GM21786 (cell line): ENCODE data around the gene WIPF3.
"Not testable (repeated sequence)": the region's sequence is repeated elsewhere in the genome, so short reads cannot be mapped to it uniquely, and the experiment has no call there.

Source experiments
- ATAC-seq: cut with Tn5 transposase; IDR thresholded peaks from one replicate; pipeline ENCODE4 v1.9.1; 2021; ENCODE audit not compliant: unreplicated experiment

WIPF3 gene

DNA sequence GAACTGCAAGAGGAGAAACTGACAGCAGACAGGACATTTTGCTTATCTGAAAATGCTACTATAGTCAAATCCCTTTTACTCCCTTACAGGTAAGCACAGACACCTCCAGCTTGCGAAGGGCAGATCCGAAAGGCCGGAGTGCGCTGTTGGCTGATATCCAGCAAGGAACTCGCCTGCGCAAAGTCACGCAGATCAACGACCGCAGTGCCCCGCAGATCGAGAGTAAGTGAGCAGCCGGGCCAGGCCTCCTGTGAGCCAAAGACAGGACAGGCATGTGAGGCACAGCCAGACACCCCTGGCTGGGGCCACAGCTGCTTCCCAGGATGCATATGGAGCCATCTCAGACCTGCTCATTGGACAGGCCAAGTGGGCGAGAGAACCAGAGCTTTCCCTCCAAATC lies 69.4 kb downstream of the WIPF3 start:
- no peak for ATAC-seq

DNA sequence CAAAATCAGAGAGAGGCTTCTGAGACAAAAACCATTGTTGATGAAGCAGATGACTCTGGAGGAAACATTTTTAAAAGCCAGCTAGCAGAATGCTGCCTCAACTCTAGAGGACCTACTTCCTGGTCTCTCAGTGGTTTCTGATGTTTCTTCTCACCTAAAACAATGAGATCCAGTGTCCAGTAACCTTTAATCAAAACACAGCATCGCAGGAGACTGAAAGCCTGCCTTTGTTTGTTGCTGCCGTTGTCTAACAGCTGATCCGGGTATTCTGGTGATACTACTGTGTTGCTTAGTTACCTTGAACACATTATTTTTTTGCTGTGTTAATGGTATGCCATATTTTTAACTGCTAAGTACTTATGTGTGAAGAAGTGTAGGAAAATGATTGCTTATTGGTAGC lies 70.9 kb downstream of the WIPF3 start:
- ATAC-seq: no peak

DNA sequence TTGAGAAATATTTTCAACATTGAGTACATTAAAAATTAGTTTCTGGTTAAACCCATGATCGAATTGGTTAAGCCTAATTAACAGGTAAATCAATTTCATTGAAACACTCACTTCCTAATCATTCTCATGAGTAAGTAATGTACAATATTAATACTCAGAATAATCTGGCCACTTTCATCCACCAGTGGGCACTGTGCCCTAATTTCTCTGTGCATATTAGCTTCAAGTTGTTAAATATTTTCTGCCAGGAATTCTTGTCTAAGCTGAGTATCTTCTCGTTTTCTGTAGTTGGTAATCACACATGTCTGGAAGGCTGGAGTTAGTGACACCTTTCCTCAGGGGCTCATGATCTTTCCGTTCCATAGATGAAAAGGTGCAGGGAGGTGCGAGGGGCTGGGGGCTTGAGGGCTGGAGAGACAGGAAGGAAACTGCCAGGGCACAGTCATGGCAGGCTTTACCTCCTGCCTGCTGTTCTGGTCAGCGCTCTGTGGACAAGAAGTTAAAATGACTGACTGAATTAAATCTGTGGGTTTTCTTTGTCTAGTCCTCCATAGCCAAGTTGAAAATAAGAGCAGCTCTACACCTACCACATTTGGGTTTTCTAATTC lies 71.9 kb downstream of the WIPF3 start:
- ATAC-seq: no peak

DNA sequence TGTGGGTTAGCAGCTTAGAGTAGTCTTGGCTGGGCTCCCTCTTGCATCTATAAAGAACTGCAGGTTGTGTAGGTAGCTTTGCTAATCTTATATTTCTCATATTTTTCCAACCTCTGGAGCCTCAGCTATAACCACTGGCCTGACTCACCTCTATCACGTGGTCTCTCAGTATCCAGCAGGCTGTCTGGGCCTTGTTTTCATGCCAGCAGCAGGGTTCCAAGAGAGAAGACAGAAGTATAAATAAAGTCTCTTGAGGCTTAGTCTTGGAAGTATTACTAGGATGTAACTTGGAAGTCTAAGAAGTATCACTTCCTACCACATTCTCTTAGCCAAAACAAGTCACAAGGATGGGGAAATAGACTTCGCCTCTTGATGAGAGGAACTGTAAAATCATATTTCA lies 73.3 kb downstream of the WIPF3 start:
- no peak for ATAC-seq

DNA sequence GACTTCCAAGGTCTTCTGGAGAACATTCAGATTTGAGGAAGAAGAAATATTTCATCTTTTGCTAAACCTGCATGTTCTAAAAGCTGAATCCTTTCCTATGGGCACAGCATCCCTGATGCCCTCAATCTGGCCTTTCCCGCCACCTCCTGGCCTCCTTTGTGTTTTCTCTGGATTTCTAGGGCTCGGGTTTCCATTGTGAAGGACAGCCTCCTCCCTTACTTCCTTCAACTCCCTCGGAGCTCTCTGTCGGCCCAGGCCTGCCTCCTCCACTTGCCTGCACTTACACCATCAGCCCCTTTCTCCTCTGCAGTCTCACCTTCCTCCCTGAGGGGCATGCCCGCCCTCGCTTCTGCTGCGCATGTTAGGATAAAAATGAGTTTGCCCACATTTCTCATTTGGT lies 75.4 kb downstream of the WIPF3 start:
- ATAC-seq: no peak

DNA sequence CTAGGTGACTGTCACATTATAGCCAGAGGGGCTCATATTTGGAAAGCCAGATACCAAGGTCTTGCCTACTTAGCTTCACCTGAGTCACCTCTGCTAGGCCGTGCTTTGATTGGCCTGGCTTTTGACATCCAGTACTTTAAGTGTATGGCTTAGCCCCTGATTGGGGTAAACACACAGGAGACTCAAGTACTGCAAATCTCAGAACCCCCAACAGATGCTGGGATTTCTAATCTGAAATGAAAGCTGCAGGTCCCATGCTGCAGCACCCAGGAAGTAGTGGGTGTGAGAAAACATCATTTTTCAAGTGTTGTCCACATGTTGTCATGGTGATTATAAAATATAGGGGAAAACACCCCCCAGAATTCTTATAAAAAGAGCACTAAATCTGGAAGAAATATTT lies 76.2 kb downstream of the WIPF3 start:
- no peak for ATAC-seq

DNA sequence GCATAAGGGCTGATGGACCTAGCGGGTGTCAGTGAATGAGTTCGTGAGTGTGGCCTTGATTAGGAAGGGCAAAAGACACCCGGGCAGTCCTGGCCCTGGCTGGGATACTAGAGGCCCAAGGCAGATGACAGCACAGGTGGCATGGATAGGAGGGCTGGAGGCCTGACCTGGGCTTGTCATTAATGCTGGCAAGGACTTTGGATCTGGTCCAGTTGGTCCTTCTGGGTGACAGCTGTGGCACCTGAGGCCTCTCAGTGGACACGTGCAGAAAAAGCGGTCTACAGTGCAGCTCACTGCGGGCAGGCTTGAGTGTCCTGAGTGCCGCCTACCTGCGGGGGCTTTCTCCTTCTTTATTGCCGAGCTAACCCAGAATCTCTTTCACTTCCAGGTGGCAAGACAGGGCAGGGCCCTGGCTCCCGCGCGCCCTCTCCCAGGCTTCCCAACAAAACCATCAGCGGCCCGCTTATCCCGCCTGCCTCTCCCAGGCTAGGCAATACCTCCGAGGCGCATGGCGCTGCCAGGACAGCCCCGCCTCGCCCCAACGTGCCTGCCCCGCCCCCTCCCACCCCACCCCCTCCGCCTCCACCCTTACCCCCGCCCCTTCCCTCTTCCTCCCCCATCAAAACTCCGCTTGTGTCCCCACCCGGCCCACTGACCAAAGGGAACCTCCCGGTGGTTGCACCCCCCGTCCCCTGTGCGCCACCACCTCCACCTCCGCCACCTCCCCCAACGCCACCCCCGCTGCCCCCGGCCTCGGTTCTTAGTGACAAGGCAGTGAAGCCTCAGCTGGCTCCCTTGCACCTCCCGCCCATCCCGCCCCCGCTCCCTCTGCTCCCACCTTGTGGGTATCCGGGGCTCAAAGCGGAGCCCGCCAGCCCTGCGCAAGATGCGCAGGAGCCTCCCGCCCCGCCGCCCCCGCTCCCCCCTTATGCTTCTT lies 77.4 kb downstream of the WIPF3 start:
- ATAC-seq: no peak

DNA sequence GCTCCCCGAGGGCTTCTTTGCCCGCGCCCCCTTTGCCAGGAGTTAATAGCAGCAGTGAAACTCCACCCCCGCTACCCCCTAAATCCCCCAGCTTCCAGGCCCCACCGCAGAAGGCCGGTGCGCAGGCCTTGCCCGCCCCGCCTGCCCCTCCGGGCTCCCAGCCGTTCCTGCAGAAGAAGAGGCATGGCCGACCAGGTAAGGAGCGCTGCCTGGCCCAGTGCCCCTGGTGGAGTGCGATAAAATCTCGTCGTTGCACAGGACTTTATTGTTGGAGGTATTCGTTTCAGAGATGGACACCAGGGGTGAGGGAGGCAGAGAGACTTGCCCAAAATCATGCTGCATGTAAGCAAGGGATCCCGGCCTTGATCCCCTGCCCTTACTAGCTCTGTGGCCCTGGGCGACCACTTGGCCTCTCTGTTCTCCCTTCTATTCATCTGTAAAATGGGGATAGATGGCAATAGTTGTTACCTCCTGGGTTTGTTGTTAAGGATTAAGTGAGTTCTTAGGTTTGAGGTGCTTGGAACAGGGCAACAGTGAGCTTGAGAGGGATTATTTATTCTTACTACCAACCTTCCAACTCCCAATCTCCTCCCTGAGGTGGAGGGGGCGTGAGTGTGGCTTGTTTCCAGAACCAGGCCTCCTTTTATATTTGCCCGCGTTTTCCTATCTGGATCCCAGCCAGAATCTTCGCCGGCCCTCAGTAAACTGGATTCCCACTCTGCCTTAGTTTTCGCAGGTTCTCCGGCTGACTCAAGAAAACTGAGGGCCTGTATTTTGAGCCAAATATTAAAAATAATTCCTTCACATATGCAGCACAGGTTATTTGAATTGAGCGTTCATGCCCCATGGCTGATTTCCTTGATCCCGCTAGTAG lies 78.3 kb downstream of the WIPF3 start:
- ATAC-seq: no peak

DNA sequence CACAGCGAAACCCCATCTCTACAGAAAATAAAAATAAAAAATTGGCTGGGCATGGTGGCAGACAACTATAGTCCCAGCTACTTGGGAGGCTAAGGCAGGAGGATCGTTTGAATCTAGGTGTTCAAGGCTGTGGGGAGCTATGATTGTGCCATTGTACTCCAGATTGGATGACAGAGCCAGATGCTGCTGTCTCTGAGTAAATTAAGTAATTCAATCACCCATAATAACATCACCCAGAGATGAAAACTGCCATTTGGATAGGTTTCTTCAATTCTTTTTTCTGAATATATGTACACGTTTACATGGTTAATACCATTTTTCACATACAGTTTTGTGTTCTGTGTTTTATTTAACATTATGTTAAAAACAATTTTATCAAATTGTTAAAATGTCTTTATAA lies 79.3 kb downstream of the WIPF3 start:
- no peak for ATAC-seq

DNA sequence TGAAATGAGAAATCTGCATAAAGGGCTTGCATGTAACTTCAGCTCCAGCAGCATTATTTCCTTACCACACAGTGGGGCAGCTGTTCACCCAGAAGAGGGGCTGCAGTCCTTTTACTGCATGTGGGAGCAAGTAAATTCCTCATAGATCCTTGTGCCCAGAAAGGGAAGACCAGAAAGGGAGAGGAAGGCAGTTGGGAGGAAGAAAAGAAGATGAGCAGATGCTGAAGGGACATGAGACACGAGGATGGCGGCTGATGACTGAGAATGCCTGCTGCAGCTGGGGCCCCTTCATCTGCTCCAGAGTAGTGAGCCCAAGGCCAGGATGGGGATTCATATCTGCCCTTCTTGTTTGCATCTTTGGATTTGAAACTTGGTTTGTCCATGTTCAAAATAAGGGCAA lies 80.5 kb downstream of the WIPF3 start:
- no peak for ATAC-seq

DNA sequence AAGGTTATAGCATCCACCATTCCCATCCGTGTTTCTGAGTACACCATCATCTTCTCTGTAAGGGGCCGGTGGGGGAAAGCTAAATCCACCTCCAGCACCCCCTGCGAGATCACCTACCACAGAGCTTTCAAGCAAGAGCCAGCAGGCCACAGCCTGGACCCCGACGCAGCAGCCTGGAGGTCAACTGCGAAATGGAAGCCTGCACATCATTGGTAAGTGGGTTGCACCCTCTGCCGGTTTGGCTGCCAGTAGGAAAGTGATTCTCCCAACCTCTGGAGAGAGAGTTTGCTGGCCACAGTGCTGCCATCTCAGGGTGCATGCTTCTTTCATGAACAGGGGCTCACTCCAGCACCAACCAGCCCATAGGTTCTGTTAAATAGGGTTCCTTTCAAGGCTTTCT lies 81.7 kb downstream of the WIPF3 start:
- no peak for ATAC-seq

DNA sequence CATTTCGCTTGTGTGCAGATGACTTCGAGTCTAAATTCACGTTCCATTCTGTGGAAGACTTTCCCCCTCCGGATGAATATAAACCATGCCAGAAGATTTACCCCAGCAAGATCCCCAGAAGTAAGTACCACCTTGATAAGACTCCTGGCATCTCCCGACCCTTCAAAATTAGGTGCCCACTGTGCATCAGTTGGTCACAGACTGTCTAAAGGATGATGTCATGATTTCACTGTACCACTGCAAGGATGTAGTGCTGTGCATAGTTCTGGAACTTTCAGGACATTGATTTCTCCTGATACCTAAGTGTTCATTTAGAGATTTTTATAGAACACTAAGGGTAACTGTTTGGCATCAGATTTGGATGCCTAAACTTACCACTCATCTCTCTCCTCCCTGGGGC lies 83.0 kb downstream of the WIPF3 start:
- ATAC-seq: no peak

DNA sequence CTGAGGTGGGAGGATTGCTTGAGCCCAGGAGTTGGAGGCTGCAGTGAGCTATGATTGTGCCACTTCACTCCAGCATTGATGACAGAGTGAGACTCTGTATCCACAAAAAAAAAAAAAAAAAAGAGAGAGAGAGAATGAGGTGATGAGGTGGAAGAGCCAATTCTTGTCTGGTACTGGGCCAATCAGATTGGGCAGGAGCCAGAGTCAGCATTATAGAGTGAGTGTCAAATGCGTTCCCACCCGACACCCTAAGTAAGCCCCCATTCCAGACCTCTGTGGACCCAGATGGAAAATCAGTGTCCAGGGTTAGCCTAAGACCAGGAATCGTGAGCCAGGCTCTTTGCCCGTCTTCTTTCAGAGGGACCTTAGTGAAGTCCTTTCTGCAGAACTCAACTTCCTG lies 83.9 kb downstream of the WIPF3 start:
- ATAC-seq: no peak

DNA sequence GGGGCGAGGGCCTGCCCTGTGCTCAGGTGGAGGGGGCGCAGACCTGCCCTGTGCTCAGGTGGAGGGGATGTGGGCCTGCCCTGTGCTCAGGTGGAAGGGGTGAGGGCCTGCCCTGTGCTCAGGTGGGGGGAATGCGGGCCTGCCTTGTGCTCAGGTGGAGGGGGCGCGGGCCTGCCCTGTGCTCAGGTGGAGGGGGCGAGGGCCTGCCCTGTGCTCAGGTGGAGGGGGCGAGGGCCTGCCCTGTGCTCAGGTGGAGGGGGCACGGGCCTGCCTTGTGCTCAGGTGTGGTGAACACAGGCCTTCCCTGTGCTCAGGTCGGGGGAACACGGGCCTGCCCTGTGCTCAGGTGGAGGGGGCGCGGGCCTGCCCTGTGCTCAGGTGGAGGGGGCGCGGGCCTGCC lies 84.5 kb downstream of the WIPF3 start:
- ATAC-seq: not testable (repeated sequence)

DNA sequence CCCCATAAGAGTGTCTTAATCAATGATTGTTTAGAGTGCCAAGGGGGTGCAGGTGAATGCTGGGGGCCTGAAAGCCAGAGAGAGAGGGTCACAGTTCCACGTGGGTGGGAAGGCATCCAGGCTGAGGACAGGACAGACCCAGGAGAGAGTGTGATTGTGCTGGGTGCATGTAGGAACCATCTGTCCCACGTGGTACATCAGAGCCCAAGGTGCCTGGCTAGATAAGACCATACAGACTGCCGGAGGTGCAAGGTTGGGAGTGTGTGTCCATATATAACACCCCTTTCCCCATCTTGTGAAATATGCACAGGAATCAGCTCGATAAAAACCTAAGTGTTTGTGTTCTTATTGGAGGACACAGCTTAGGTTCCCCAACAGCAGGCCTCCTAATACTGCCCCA lies 85.5 kb downstream of the WIPF3 start:
- ATAC-seq: no peak

DNA sequence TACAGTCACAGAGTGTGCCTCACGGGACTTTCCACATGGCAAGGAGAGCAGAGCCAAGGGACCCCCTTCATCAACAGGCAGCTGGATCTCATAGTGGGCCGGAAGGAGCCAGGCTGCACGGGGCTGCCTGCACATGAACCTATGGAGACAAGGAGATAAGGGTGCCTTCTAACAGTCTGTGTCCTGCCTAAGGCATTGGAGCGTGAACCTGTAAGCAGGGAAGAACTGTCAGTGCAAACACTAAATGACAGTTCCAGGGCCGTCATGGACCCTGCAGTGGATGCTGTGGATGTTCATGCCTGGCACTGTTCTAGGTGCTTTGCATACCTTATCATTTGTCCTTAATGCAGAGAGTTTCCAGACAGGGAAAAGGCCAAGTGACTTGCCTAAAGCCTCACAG lies 85.9 kb downstream of the WIPF3 start:
- ATAC-seq: no peak

DNA sequence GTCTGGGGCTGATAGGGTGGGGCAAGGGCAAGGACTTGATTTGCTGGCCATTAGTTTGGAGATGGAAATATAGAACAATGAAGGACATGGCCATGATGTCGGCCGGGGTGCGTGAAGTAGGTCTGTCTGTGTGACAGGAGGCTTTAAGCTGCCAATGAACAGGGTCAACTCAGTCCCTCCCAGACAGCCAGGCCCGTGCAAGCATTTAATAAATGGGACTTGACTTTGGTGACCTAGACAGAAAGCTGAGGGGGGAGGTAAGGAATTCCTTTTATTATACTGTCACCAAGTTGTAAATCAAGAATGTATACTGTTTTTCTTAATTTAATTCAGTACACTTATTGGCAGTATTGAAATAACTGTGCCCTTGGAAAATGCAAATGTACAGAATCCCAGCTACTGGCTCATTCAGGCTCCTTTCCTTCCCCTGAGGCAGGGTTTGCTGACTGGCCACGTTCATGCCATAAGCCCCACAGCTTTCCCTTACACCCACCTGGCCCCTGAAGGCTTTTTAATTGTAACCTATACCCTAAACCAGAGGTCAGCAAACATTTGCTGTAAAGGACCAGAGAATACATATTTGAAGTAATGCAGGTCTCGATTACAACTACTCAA lies 87.2 kb downstream of the WIPF3 start:
- no peak for ATAC-seq

DNA sequence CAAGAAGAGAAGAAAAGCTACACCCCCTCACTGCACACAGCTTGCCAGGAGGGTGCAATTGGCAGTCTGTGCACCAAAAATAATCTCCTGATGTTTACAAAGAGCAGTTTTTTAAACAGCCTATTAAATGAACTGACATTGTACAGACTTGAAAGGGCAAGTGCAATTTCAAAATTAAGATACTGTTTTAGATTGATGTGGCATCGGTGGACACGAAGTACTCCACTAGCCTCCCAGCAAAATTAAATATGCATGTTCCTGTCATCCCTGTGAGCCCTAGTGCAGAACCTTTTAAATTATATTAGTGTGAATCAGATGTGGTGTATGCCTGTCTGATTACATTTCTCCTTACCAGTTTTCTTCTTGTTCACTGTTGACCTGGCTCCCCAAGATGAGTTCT lies 87.9 kb downstream of the WIPF3 start:
- ATAC-seq: no peak

DNA sequence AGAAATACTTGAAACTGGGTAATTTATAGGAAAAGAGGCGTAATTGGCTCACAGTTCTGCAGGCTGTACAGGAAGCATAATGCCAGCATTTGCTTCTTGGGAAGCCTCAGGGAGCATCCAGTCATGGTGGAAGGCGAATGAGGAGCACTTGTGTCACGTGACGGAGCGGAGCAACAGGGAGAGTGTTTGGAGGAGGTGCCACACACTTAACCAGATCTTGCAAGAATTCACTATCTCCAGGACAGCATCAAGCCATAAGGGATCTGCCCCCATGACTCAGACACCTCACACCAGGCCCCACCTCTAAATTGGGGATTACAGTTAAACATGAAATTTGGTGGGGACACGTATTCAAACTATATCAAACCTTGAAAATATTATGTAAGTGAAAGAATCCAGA lies 89.3 kb downstream of the WIPF3 start:
- no peak for ATAC-seq

DNA sequence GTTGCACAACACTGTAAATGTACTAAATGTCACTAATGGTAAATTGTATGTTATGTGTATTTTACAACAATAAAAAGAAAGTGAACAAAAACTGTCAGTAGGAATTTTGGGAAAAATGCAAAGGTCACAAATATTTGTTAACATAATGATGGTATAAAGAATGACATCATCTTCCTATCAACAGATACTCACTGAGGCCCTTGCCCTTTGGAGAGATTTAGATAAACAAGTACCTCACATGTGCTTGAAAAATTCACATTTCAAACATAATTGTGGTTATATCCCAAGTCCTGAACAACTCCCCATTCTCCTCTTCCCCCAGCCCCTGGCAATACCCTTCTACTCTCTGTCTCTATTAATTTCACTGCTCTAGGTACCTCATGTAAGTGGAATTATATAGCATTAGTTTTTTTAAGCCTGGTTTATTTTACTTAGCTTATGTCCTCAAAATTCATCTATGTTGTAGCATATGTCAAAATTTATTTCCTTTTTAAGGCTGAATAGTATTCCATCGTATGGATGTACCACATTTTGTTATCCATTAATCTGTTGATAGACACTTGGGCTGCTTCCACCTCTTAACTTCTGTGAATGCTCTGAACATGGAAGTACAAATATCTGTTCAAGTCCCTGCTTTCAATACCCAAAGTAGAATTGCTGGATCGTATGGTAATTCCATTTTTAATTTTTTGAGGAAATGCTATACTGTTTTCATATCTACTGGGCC lies 90.5 kb downstream of the WIPF3 start:
- ATAC-seq: no peak

DNA sequence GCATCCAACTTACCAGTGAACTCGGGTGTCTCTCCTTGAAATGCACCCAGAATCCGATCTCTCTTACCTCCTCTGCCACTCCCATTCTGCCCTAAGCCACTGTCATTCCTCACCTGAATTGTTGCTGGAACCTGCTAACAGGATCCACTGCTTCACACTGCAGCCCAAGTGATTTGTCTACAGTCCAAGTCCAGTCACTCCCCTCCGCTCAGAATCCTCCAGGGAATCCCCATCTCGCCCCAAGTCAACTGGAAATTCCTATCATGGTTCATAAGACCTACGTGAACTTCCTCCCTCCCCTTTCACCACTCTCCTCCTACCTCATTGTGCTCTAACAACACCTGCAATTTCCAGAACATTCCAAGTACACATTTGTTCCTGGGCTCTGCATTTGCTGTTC lies 92.0 kb downstream of the WIPF3 start:
- no peak for ATAC-seq
